ENCODE results near the gene ABCA4.

DNA sequence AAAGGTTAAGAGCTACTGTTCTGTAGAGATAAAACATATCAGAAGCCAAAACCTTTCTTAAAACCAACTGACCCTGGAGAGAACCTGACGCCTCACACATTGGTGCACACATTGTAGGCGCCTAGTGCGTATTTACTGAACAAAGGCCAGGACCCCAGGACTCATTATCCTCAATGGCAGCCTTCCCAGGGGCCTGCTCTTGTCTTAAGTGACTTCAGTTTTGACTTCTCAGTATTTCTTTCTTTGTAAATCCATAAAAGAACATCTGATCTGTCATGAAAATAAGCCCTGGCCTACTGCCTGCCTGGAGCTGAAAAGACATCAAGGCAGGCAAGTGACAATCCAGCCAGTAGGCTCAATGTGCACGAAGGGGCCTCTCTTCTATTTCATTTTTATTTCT is 27.6 kb downstream of the ABCA4 start:
- TF ChIP-seq, protein P1, sequence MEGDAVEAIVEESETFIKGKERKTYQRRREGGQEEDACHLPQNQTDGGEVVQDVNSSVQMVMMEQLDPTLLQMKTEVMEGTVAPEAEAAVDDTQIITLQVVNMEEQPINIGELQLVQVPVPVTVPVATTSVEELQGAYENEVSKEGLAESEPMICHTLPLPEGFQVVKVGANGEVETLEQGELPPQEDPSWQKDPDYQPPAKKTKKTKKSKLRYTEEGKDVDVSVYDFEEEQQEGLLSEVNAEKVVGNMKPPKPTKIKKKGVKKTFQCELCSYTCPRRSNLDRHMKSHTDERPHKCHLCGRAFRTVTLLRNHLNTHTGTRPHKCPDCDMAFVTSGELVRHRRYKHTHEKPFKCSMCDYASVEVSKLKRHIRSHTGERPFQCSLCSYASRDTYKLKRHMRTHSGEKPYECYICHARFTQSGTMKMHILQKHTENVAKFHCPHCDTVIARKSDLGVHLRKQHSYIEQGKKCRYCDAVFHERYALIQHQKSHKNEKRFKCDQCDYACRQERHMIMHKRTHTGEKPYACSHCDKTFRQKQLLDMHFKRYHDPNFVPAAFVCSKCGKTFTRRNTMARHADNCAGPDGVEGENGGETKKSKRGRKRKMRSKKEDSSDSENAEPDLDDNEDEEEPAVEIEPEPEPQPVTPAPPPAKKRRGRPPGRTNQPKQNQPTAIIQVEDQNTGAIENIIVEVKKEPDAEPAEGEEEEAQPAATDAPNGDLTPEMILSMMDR (IDR thresholded peaks at IDR 0.05; ENCODE audit: poor library complexity), result no peak
- TF ChIP-seq EZH2 (IDR thresholded peaks at IDR 0.05; ENCODE audit: borderline replicate concordance), result no peak
